GM23248 (cell line): Measurements from ENCODE around the gene AP3S2.

Experiments used
- EZH2 ChIP-seq: fragments of 200-600 bp; sonication (generic); IDR thresholded peaks from 2 replicates; pipeline ENCODE4 v1.6.1; 2018; ENCODE audit warnings: antibody characterized with exemption, mild to moderate bottlenecking; ENCODE audit not compliant: insufficient read depth, poor library complexity, severe bottlenecking
- EZH2phosphoT487 ChIP-seq: fragments of 200-600 bp; sonication (generic); IDR thresholded peaks from 2 replicates; pipeline ENCODE4 v1.6.1; 2018; ENCODE audit warnings: antibody characterized with exemption, moderate library complexity, mild to moderate bottlenecking, low read depth; ENCODE audit not compliant: insufficient read depth

DNA sequence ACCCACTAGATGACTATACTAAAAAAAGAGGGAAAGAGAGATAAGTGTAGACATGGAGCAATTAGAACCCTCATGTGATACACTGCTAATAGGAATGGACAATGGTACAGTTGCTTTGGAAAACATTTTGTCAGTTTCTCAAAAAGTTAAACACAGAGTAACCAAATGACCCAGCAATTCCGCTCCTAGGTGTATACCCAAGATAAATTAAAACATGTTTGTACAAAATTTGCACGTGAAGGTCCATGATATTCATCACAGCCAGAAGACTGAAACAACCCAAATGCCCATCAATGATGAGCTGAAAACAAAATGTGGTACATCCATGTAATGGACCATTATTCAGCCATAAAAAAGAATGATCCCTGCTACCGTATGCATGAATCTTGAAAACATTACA, 105.8 kb downstream of the AP3S2 start:
- TF ChIP-seq EZH2phosphoT487 (no peak), EZH2 (no peak)
